Activated naive CD4-positive, alpha-beta T cell treated with anti-CD3 and anti-CD28 coated beads for 36 hours (primary cell): ENCODE measurements around the gene CFAP52. TPM values are rescaled to one million over a fixed set of nuclear protein-coding genes. Genes with fewer than 3 reads are reported as not detected.
"Not testable (repeated sequence)": the region's sequence is repeated elsewhere in the genome, so short reads cannot be mapped to it uniquely, and the experiment has no call there.

Source experiments
- CTCF ChIA-PET: fragments of 350-600 bp; sonication (Branson Sonifier 250); formaldehyde crosslinking; loops from one replicate; lab custom pipeline; 2021; ENCODE audit warnings: antibody characterized with exemption; lab: Charles Lee
- DNase-seq: peaks from one replicate; pipeline ENCODE4 v3.0.0-alpha.2; 2020
- H3K27ac Mint-ChIP-seq: one replicate; pipeline ENCODE4 v1.8.0; 2021; ENCODE audit warnings: mild to moderate bottlenecking, mixed read lengths
- H3K27me3 Mint-ChIP-seq: one replicate; pipeline ENCODE4 v1.8.0; 2021; ENCODE audit warnings: low read depth, mixed read lengths
- H3K36me3 Mint-ChIP-seq: one replicate; pipeline ENCODE4 v1.8.0; 2021; ENCODE audit warnings: low read depth, mixed read lengths
- H3K4me1 Mint-ChIP-seq: one replicate; pipeline ENCODE4 v1.8.0; 2021; ENCODE audit warnings: low read depth, mixed read lengths
- H3K4me3 Mint-ChIP-seq: one replicate; pipeline ENCODE4 v1.8.0; 2021; ENCODE audit warnings: mild to moderate bottlenecking, moderate library complexity, mixed read lengths
- H3K9me3 Mint-ChIP-seq: one replicate; pipeline ENCODE4 v1.8.0; 2021; ENCODE audit warnings: mixed read lengths
- intact Hi-C: fragments of 100-400 bp; cut with micrococcal nuclease; formaldehyde crosslinking; loops from one replicate; pipeline ENCODE4 v1.15.1; 2023
- total RNA-seq, 2 experiments: library from RNA; stranded (reverse); gene quantifications; one replicate each; pipeline ENCODE4 v1.2.3, GENCODE V29; 2021

Gene CFAP52
- total RNA-seq, 2 experiments from 2014 or later = not detected

DNA sequence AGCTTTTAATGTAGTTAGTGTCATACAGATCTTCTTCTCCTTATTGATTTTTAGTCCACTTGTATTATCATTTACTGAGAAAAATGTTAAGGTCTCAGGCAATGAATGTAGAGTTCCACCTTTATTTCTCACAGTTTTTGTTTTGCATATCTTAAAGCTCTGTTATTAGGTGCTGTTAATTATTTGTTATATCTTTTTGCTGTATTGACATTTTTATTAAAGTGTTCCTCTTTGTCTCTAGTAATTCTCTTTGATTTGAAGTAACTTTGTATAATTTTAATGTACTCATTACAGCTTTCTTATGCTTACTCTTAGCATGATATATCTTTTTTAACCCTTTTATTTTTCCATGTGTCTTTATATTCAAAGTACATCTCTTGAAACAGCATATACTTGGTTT lies 46.5 kb downstream of the CFAP52 start:
- intact Hi-C loops = no loop called here
- DNase-seq = no peak
- H3K27ac Mint-ChIP-seq = no peak overlapping the region
- no peaks in the 10 kb centered on the region for H3K4me1 Mint-ChIP-seq
- no peak overlapping the region for H3K4me3 Mint-ChIP-seq
- no peaks in the 10 kb centered on the region for H3K36me3 Mint-ChIP-seq
- peaks cover 24% of the 10 kb centered on the region for H3K9me3 Mint-ChIP-seq
- CTCF ChIA-PET = interaction anchor here (0.5 kb wide), 1 partner anchor 821 kb away, joined by 3 read pairs; no protein-coding TSS in a partner anchor
- peaks cover 4% of the 10 kb centered on the region for H3K27me3 Mint-ChIP-seq

- no peak overlapping the region for H3K27ac Mint-ChIP-seq
- CTCF ChIA-PET = interaction anchor here (1.5 kb wide), 1 partner anchor 51 kb away, joined by 4 read pairs; no protein-coding TSS in a partner anchor
- H3K4me1 Mint-ChIP-seq = no peaks in the 10 kb centered on the region
- H3K27me3 Mint-ChIP-seq = peaks cover 21% of the 10 kb centered on the region
- intact Hi-C loops = no loop called here
- H3K9me3 Mint-ChIP-seq = peaks cover 11% of the 10 kb centered on the region
- no peak overlapping the region for H3K4me3 Mint-ChIP-seq
- no peak for DNase-seq
- H3K36me3 Mint-ChIP-seq = no peaks in the 10 kb centered on the region
Measured at GRCh38 chr17:9628509-9628908, 52.1 kb downstream of the CFAP52 start.

- intact Hi-C loops = no loop called here
- CTCF ChIA-PET = interaction anchor here (0.8 kb wide), 1 partner anchor 807 kb away, joined by 3 read pairs; no protein-coding TSS in a partner anchor
- H3K9me3 Mint-ChIP-seq = no peaks in the 10 kb centered on the region
- no peak for DNase-seq
- no peak overlapping the region for H3K27ac Mint-ChIP-seq
- H3K36me3 Mint-ChIP-seq = no peaks in the 10 kb centered on the region
- H3K4me3 Mint-ChIP-seq = no peak overlapping the region
- H3K27me3 Mint-ChIP-seq = peaks cover 23% of the 10 kb centered on the region
- H3K4me1 Mint-ChIP-seq = no peaks in the 10 kb centered on the region
Measured at GRCh38 chr17:9632741-9633140, 56.3 kb downstream of the CFAP52 start.

- Mint-ChIP-seq H3K9me3 (no peaks in the 10 kb centered on the region), H3K27ac (no peak overlapping the region), H3K27me3 (peaks cover 25% of the 10 kb centered on the region), H3K4me1 (no peaks in the 10 kb centered on the region), H3K36me3 (no peaks in the 10 kb centered on the region), H3K4me3 (no peak overlapping the region)
- no peak for DNase-seq
- intact Hi-C loops = no loop called here
- CTCF ChIA-PET = no interaction called here
Measured at GRCh38 chr17:9635340-9635739, 58.9 kb downstream of the CFAP52 start.

- no peaks in the 10 kb centered on the region for H3K36me3 Mint-ChIP-seq
- H3K4me3 Mint-ChIP-seq = no peak overlapping the region
- intact Hi-C loops = no loop called here
- H3K4me1 Mint-ChIP-seq = no peaks in the 10 kb centered on the region
- no peak for DNase-seq
- H3K9me3 Mint-ChIP-seq = no peaks in the 10 kb centered on the region
- CTCF ChIA-PET = no interaction called here
- H3K27me3 Mint-ChIP-seq = peaks cover 23% of the 10 kb centered on the region
- no peak overlapping the region for H3K27ac Mint-ChIP-seq
Measured at GRCh38 chr17:9636501-9636900, 60.1 kb downstream of the CFAP52 start.

DNA sequence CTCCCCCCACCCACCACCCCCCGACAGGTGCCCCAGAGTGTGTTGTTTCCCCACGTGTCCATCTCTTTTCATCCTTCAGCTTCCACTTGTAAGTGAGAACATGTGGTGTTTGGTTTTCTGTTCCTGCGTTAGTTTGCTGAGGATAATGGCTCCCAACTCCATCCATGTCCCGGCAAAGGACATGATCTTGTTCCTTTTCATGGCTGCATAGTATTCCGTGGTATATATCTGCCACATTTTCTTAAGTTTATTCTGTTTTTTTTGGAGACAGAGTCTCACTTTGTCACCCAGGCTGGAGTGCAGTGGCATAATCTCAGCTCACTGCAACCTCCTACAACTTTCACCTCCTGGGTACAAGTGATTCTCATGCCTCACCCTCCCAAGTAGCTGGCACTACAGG lies 63.9 kb downstream of the CFAP52 start:
- CTCF ChIA-PET, H3K9me3 Mint-ChIP-seq, H3K36me3 Mint-ChIP-seq, H3K27ac Mint-ChIP-seq, intact Hi-C loops, DNase-seq, H3K4me1 Mint-ChIP-seq, H3K4me3 Mint-ChIP-seq: not testable (repeated sequence)
- H3K27me3 Mint-ChIP-seq = peaks cover 36% of the 10 kb centered on the region

- Mint-ChIP-seq H3K4me1 (no peaks in the 10 kb centered on the region), H3K36me3 (no peaks in the 10 kb centered on the region), H3K27me3 (peaks cover 56% of the 10 kb centered on the region), H3K27ac (no peak overlapping the region), H3K9me3 (no peaks in the 10 kb centered on the region), H3K4me3 (no peak overlapping the region)
- intact Hi-C loops = loop anchor here (2.0 kb wide), 2 partner anchors 33 to 67 kb away; partner anchors contain the start of gene CFAP52
- no peak for DNase-seq
- CTCF ChIA-PET = no interaction called here
Measured at GRCh38 chr17:9643611-9644010, 67.2 kb downstream of the CFAP52 start.

DNA sequence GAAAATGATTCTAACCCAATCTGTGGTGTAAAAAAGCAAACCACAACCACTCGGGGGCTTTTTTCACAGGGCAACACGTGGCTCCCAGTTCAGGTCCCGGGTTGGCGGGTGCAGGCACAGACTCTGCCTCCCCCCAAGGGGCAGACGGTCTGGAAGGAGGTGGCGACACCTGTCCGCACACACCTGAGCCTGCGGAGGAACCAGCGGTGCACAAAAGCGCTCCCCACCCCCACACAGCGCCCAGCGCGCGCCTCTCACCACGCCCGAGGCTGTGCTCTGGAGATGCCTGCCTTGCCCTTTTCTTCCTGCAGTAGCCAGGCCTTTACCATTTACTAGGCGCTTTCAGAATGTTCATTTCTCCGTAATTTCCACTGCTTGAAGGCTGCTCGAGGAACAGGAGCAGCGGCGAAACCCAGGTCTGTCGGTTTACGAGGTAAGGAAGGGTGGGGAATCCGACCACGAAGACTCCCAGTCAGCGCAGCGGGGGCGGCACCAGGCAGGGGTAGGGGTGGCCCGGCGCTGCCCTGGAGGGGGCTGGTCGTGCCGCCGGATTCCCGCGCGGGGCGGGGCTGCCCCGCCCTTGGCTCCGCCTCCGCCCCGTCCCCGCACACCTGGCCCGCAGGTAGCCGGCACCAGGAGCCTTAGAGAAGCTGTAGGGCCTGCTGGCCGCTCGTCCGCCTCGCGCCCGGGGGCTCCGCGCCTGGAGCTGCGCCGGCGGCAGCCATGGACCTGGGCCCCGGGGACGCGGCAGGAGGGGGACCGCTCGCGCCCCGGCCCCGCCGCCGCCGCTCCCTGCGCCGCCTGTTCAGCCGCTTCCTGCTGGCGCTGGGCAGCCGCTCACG lies 68.7 kb downstream of the CFAP52 start, which contains the start of gene USP43:
USP43 (plus strand) TSS at position 608 of the 842 bp plus-strand sequence; CDS start at position 724, 116 bp downstream.
- H3K27me3 Mint-ChIP-seq = peaks cover 51% of the 10 kb centered on the region
- H3K36me3 Mint-ChIP-seq = no peaks in the 10 kb centered on the region
- no peaks in the 10 kb centered on the region for H3K9me3 Mint-ChIP-seq
- CTCF ChIA-PET = no interaction called here
- no peak within 1 kb of the TSS for H3K27ac Mint-ChIP-seq
- peak within 1 kb of the TSS; percentile 78 for H3K4me3 Mint-ChIP-seq
- DNase-seq = peak; percentile 41
- no peaks in the 10 kb centered on the region for H3K4me1 Mint-ChIP-seq
- intact Hi-C loops = loop anchor here (2.0 kb wide), 2 partner anchors 32 to 68 kb away; partner anchors contain the start of gene CFAP52

DNA sequence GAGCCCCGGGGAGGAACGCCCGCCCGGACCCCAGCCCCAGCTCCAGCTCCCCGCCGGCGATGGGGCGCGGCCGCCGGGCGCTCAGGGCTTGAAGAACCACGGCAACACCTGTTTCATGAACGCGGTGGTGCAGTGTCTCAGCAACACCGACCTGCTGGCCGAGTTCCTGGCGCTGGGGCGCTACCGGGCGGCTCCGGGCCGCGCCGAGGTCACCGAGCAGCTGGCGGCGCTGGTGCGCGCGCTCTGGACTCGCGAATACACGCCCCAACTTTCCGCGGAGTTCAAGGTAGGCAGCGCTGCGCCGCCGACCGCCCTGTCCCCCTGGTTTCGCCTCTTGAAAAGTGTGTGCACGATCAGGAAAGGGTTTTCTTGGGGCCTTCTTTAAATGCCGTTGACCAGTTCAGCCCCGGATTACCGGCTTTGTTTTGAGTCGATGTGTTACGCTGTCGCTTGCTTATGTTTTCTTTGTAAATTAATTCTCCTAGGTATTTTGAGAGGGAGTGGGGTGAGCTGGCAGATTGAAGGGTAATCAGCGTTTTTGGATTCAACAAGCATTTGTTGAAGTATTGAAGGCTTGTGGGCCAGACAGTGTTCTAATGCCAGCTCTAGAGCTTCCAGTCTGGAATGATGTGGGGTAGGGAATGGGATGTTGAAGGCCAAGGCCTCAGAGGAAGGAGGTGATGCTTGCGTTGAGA lies 69.6 kb downstream of the CFAP52 start:
- no peaks in the 10 kb centered on the region for H3K9me3 Mint-ChIP-seq
- CTCF ChIA-PET = no interaction called here
- H3K4me1 Mint-ChIP-seq = no peaks in the 10 kb centered on the region
- H3K36me3 Mint-ChIP-seq = no peaks in the 10 kb centered on the region
- peaks cover 47% of the 10 kb centered on the region for H3K27me3 Mint-ChIP-seq
- intact Hi-C loops = loop anchor here (2.0 kb wide), 2 partner anchors 31 to 69 kb away; partner anchors contain the start of gene CFAP52
- H3K27ac Mint-ChIP-seq = no peak overlapping the region
- DNase-seq = peak; percentile 38
- peak overlapping the region; percentile 46 for H3K4me3 Mint-ChIP-seq

DNA sequence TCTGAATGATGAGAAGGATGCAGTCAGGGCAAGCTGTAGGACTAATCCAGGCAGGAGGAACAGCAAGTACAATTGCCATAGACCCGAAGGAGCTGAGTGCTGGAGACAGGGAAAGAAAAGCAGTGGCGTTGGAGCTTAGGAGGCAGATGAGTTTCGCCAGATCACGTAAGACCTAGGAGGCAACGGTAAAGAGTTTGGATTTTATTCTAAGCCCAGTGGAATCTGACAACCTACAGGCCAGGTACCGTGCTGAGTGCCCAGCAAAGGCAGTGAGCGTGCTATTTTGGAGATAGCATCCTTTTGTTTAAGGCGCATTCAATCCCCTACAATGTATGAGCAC lies 70.1 kb downstream of the CFAP52 start:
- H3K36me3 Mint-ChIP-seq = no peaks in the 10 kb centered on the region
- no peak overlapping the region for H3K27ac Mint-ChIP-seq
- no peaks in the 10 kb centered on the region for H3K4me1 Mint-ChIP-seq
- CTCF ChIA-PET = interaction anchor here (0.8 kb wide), 1 partner anchor 60 kb away, joined by 3 read pairs; no protein-coding TSS in a partner anchor
- no peak for DNase-seq
- peaks cover 51% of the 10 kb centered on the region for H3K27me3 Mint-ChIP-seq
- intact Hi-C loops = no loop called here
- H3K4me3 Mint-ChIP-seq = peak overlapping the region; percentile 46
- no peaks in the 10 kb centered on the region for H3K9me3 Mint-ChIP-seq

- Mint-ChIP-seq H3K4me3 (no peak overlapping the region), H3K4me1 (no peaks in the 10 kb centered on the region), H3K27me3 (peaks cover 47% of the 10 kb centered on the region), H3K27ac (no peak overlapping the region), H3K36me3 (no peaks in the 10 kb centered on the region), H3K9me3 (no peaks in the 10 kb centered on the region)
- CTCF ChIA-PET = interaction anchor here (0.8 kb wide), 1 partner anchor 60 kb away, joined by 3 read pairs; no protein-coding TSS in a partner anchor
- no peak for DNase-seq
- intact Hi-C loops = no loop called here
Measured at GRCh38 chr17:9647014-9647413, 70.6 kb downstream of the CFAP52 start.

DNA sequence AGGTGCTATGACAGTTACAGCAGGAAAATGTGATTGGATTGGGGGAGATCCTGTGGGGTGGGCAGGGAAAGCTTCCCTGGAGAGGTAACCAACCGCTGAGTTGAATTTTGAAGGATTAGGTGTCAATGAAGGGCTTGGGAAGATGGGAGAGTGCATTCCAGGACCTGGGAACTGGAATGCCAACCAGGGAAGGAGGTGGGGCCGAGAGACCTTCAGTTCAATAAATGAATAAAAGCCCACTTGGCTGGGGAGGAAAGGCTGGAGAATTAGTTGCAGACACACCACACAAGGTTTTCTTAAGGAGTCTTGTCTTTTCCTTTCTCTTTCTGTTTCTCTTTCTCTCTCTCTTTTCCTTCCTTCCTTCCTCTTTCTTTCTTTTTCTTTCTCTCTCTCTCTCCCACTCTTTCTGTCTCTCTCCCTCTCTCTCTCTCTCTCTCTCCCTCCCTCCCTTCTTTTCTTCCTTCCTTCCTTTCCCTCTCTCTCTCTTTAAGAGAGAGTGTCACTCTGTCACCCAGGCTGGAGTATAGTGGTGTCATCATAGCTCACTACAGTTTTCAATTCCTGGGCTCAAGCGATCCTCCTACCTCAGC lies 72.2 kb downstream of the CFAP52 start:
- no peaks in the 10 kb centered on the region for H3K9me3 Mint-ChIP-seq
- intact Hi-C loops = no loop called here
- H3K27me3 Mint-ChIP-seq = peaks cover 49% of the 10 kb centered on the region
- CTCF ChIA-PET = no interaction called here
- H3K36me3 Mint-ChIP-seq = no peaks in the 10 kb centered on the region
- H3K4me3 Mint-ChIP-seq = no peak overlapping the region
- H3K4me1 Mint-ChIP-seq = no peaks in the 10 kb centered on the region
- no peak overlapping the region for H3K27ac Mint-ChIP-seq
- no peak for DNase-seq
